Kidney (tissue), 14 donors: ENCODE data around the gene LRRC32. TPM values are rescaled to one million over a fixed set of nuclear protein-coding genes. Genes with fewer than 3 reads are reported as not detected.

Source experiments
- DNase-seq, 5 donors: peaks; one replicate each; pipeline ENCODE4 v3.0.0-alpha.2; 2013 to 2020
- FAIRE-seq: peaks from 2 replicates; lab custom pipeline; 2012; peaks lifted over from hg19 to GRCh38; lab: Jason Lieb, UNC
- H3K27ac ChIP-seq, 2 donors: one replicate each; pipeline ENCODE4 v1.7.0; 2013; ENCODE audit warnings: low read depth in 2 of 2, low read length in 2 of 2, inconsistent platforms in 1 of 2
- H3K27me3 ChIP-seq: one replicate; pipeline ENCODE4 v1.7.1; 2013; ENCODE audit warnings: low read length, inconsistent platforms; ENCODE audit not compliant: control insufficient read depth, insufficient read depth
- H3K36me3 ChIP-seq, 3 donors: one replicate each; pipeline versions ENCODE4 v1.7.0 to v1.7.1; 2013; ENCODE audit warnings: low read length in 3 of 3, control low read depth in 1 of 3, inconsistent platforms in 1 of 3; ENCODE audit not compliant: insufficient read depth in 3 of 3, control insufficient read depth in 2 of 3
- H3K4me1 ChIP-seq, 3 donors: one replicate each; pipeline versions ENCODE4 v1.7.0 to v1.7.1; 2013; ENCODE audit warnings: low read length in 3 of 3, inconsistent platforms in 1 of 3, low read depth in 1 of 3; ENCODE audit not compliant: control insufficient read depth in 2 of 3, insufficient read depth in 2 of 3
- H3K4me3 ChIP-seq, 3 donors: one replicate each; pipeline versions ENCODE4 v1.7.0 to v1.8.1; 2013; ENCODE audit warnings: low read length in 3 of 3, control low read depth in 1 of 3, inconsistent platforms in 1 of 3
- H3K9ac ChIP-seq, 3 donors: one replicate each; pipeline versions ENCODE4 v1.7.0 to v1.7.1; 2013; ENCODE audit warnings: low read length in 3 of 3, control low read depth in 1 of 3, inconsistent platforms in 1 of 3
- H3K9me3 ChIP-seq, 3 donors: one replicate each; pipeline versions ENCODE4 v1.7.0 to v1.7.1; 2013; ENCODE audit warnings: low read length in 3 of 3, control low read depth in 1 of 3, inconsistent platforms in 1 of 3; ENCODE audit not compliant: control insufficient read depth in 2 of 3, insufficient read depth in 1 of 3
- intact Hi-C: fragments of 100-400 bp; cut with DNase I; formaldehyde crosslinking; loops from one replicate; pipeline ENCODE4 v1.11.1; 2022
- polyA plus RNA-seq: library from polyadenylated mRNA; stranded (reverse); fragments of 350-450 nt; fragmentation: Illumina TruSeq; extraction: RNeasy Lipid Tissue Mini Kit (QIAGEN cat#74804); gene quantifications from one replicate; pipeline ENCODE4 v1.2.3, GENCODE V29; 2014; ENCODE audit warnings: low read depth, low replicate concordance; ENCODE audit not compliant: insufficient read depth
- total RNA-seq: library from RNA; stranded (reverse); fragmentation: NEBNext Ultra II Directional; extraction: Animal tissue kit (Norgen Biotek cat#: 25700); gene quantifications from one replicate; pipeline ENCODE4 v1.2.1, GENCODE V29; 2021
- TF ChIP-seq, protein P1 (sequence below): IDR thresholded peaks from 3 replicates; pipeline ENCODE4 v1.5.1; 2012; ENCODE audit warnings: mild to moderate bottlenecking, moderate library complexity, borderline replicate concordance; ENCODE audit not compliant: insufficient read depth; ENCODE audit errors: extremely low read depth
- donor health status: control.
- donor health status: control.
- donor health status: control.
- donor health status: control.
- donor health status: control.
- donor health status: DM: yes; HTN: yes; CAD: no.
- donor health status: Normal renal cell carcinoma (clear cell type).

LRRC32 gene
- total and polyA plus RNA-seq, 2 donors from 2014 or later = 105 to 136 TPM

- no peak for FAIRE-seq
- no peak overlapping the region for H3K9ac ChIP-seq
- H3K36me3 ChIP-seq = peaks cover 0 to 18% (median 0%) of the 10 kb centered on the region in 3 donors
- no peaks in the 10 kb centered on the region for H3K27me3 ChIP-seq
- H3K9me3 ChIP-seq = no peaks in the 10 kb centered on the region
- TF ChIP-seq, protein P1, sequence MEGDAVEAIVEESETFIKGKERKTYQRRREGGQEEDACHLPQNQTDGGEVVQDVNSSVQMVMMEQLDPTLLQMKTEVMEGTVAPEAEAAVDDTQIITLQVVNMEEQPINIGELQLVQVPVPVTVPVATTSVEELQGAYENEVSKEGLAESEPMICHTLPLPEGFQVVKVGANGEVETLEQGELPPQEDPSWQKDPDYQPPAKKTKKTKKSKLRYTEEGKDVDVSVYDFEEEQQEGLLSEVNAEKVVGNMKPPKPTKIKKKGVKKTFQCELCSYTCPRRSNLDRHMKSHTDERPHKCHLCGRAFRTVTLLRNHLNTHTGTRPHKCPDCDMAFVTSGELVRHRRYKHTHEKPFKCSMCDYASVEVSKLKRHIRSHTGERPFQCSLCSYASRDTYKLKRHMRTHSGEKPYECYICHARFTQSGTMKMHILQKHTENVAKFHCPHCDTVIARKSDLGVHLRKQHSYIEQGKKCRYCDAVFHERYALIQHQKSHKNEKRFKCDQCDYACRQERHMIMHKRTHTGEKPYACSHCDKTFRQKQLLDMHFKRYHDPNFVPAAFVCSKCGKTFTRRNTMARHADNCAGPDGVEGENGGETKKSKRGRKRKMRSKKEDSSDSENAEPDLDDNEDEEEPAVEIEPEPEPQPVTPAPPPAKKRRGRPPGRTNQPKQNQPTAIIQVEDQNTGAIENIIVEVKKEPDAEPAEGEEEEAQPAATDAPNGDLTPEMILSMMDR = no peak
- intact Hi-C loops = no loop called here
- H3K4me1 ChIP-seq = peaks cover 0 to 13% (median 9%) of the 10 kb centered on the region in 3 donors
- DNase-seq = peak in 2 of 5 donors; percentile 24 to 49
- H3K4me3 ChIP-seq = no peak overlapping the region
- no peak overlapping the region for H3K27ac ChIP-seq
Measured at GRCh38 chr11:76663912-76664440, 6.6 kb downstream of the LRRC32 start.

DNA sequence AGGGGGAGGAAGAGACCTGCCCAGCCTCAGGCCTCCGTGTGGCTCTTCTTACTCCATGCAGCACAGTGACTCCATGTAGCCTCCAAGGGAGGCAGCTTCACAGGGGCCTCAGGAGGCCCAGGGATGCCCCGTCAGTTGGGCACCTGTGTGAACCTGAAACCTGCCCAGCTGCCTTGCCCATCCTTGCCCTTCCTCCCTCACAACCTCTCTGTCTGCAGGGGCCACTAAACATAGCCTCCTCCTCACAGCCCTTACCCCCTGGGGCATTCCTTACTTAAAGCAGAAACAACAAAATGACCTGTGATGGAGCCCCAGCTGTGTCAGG lies 7.1 kb downstream of the LRRC32 start:
- Histone ChIP-seq H3K4me1 (peaks cover 0 to 13% (median 9%) of the 10 kb centered on the region in 3 donors), H3K36me3 (peaks cover 0 to 23% (median 0%) of the 10 kb centered on the region in 3 donors), H3K27me3 (no peaks in the 10 kb centered on the region), H3K9ac (no peak overlapping the region), H3K9me3 (no peaks in the 10 kb centered on the region), H3K4me3 (no peak overlapping the region), H3K27ac (no peak overlapping the region)
- FAIRE-seq (no peak), DNase-seq (peak in 2 of 5 donors; percentile 27 to 59)
- intact Hi-C loops = no loop called here
- TF ChIP-seq, protein P1 = no peak

GRCh38 chr11:76662656-76663485 lies 7.7 kb downstream of the LRRC32 start:
- intact Hi-C loops = no loop called here
- no peak overlapping the region for H3K9ac ChIP-seq
- no peak overlapping the region for H3K27ac ChIP-seq
- H3K9me3 ChIP-seq = no peaks in the 10 kb centered on the region
- no peaks in the 10 kb centered on the region for H3K27me3 ChIP-seq
- H3K36me3 ChIP-seq = peaks cover 0 to 25% (median 0%) of the 10 kb centered on the region in 3 donors
- H3K4me3 ChIP-seq = no peak overlapping the region
- DNase-seq (peak in 2 of 5 donors; percentile 15 to 26), FAIRE-seq (no peak)
- peaks cover 0 to 13% (median 9%) of the 10 kb centered on the region in 3 donors for H3K4me1 ChIP-seq
- TF ChIP-seq, protein P1 = no peak
